Endothelial cell of umbilical vein (primary cell): ENCODE measurements around the gene CIC. TPM values are rescaled to one million over a fixed set of nuclear protein-coding genes. Genes with fewer than 3 reads are reported as not detected.

Experiments
- BruUV-seq: library from RNA; stranded (reverse); fragments of 400-500 nt; replicated peaks from 2 replicates; lab custom pipeline; 2021; lab: Mats Ljungman, UMichigan
- CTCF ChIA-PET: fragments of 300-600, 350-600 bp; sonication (Branson Sonifier 250); formaldehyde crosslinking; loops from one replicate; lab custom pipeline; 2021; ENCODE audit warnings: antibody characterized with exemption, inconsistent platforms; lab: Charles Lee
- POLR2A ChIA-PET: fragments of 300-600, 350-600 bp; sonication (Branson Sonifier 250); formaldehyde crosslinking; loops from one replicate; lab custom pipeline; 2021; ENCODE audit warnings: antibody characterized with exemption, inconsistent platforms; lab: Charles Lee
- DNase-seq: peaks from one replicate; pipeline ENCODE4 v3.0.0-alpha.2; 2011; ENCODE audit warnings: low read depth, low spot score
- FAIRE-seq: peaks from 2 replicates; lab custom pipeline; 2011; peaks lifted over from hg19 to GRCh38; lab: Jason Lieb, UNC
- H2AFZ ChIP-seq: 2 replicates; pipeline ENCODE4 v1.6.0; 2012; ENCODE audit warnings: low read depth, low read length, control low read depth, inconsistent platforms
- H3K27ac ChIP-seq: 2 replicates; pipeline ENCODE4 v1.5.1; 2011; ENCODE audit warnings: low read depth, mild to moderate bottlenecking, control low read depth, low read length, moderate library complexity; ENCODE audit not compliant: insufficient read depth
- H3K27me3 ChIP-seq, 2 experiments: 2 replicates each; pipeline versions ENCODE4 v1.6.0 to v1.6.1; 2011; ENCODE audit warnings: low read length in 2 of 2, mixed read lengths in 1 of 2; ENCODE audit not compliant: control insufficient read depth in 2 of 2, insufficient read depth in 2 of 2
- H3K36me3 ChIP-seq, 2 experiments: 2 replicates in 1 of 2; 3 replicates in 1 of 2; pipeline ENCODE4 v1.5.1; 2011; ENCODE audit warnings: low read length in 2 of 2, mild to moderate bottlenecking in 1 of 2, moderate library complexity in 1 of 2; ENCODE audit not compliant: control insufficient read depth in 2 of 2, insufficient read depth in 2 of 2; ENCODE audit errors: extremely low read depth in 1 of 2
- H3K4me1 ChIP-seq: 3 replicates; pipeline ENCODE4 v1.5.1; 2011; ENCODE audit warnings: mild to moderate bottlenecking, low read length; ENCODE audit not compliant: control insufficient read depth, insufficient read depth; ENCODE audit errors: extremely low read depth
- H3K4me2 ChIP-seq: 2 replicates; pipeline ENCODE4 v1.6.1; 2011; ENCODE audit warnings: low read length, control low read depth, mixed read lengths; ENCODE audit not compliant: insufficient read depth
- H3K4me3 ChIP-seq, 3 experiments: fragments of 200-600 bp in 1 of 3; sonication (generic), shearing (Covaris generic) in 1 of 3; replicated peaks in 1 of 3; 2 replicates each; pipeline ENCODE4 v1.5.1; 2011 to 2016; ENCODE audit warnings: control low read depth in 3 of 3, low read length in 3 of 3, mild to moderate bottlenecking in 2 of 3, inconsistent platforms in 1 of 3, low read depth in 1 of 3, moderate library complexity in 1 of 3; ENCODE audit not compliant: insufficient read depth in 1 of 3
- H3K79me2 ChIP-seq: 2 replicates; pipeline ENCODE4 v1.6.0; 2012; ENCODE audit warnings: low read length, inconsistent platforms; ENCODE audit not compliant: control insufficient read depth, insufficient read depth
- H3K9ac ChIP-seq: replicated peaks from 2 replicates; pipeline ENCODE3; 2011; ENCODE audit warnings: low read length, control low read depth; ENCODE audit not compliant: insufficient read depth; ENCODE audit errors: extremely low read depth
- H3K9me1 ChIP-seq: replicated peaks from 3 replicates; pipeline ENCODE4 v1.6.0; 2011; ENCODE audit warnings: mild to moderate bottlenecking, low read length; ENCODE audit not compliant: control insufficient read depth, insufficient read depth; ENCODE audit errors: extremely low read depth
- H3K9me3 ChIP-seq: replicated peaks from 2 replicates; pipeline ENCODE4 v1.5.1; 2012; ENCODE audit warnings: low read length, inconsistent platforms; ENCODE audit not compliant: control insufficient read depth, insufficient read depth
- H4K20me1 ChIP-seq: replicated peaks from 2 replicates; pipeline ENCODE3; 2011; ENCODE audit warnings: mild to moderate bottlenecking, low read length; ENCODE audit not compliant: control insufficient read depth, insufficient read depth; ENCODE audit errors: extremely low read depth
- EZH2 ChIP-seq: IDR thresholded peaks from 2 replicates; pipeline ENCODE4 v1.6.1; 2012; ENCODE audit warnings: borderline replicate concordance, low read depth, mild to moderate bottlenecking, moderate library complexity, low read length, inconsistent platforms; ENCODE audit not compliant: severe bottlenecking
- FOS ChIP-seq: IDR thresholded peaks from 2 replicates; pipeline ENCODE4 v1.6.1; 2011; ENCODE audit warnings: mild to moderate bottlenecking, low read length, moderate library complexity, borderline replicate concordance; ENCODE audit not compliant: insufficient read depth
- GATA2 ChIP-seq: IDR thresholded peaks from 2 replicates; pipeline ENCODE4 v1.7.0; 2011; ENCODE audit warnings: low read depth, mild to moderate bottlenecking, moderate library complexity, mixed read lengths, low read length; ENCODE audit not compliant: insufficient read length, insufficient read depth
- JUN ChIP-seq: IDR thresholded peaks from 2 replicates; pipeline ENCODE4 v1.6.1; 2011; ENCODE audit warnings: borderline replicate concordance, low read depth; ENCODE audit not compliant: insufficient read length, insufficient read depth
- MYC ChIP-seq: IDR thresholded peaks from one replicate; pipeline ENCODE4 v1.6.1; 2011; ENCODE audit warnings: mild to moderate bottlenecking, low read depth, low read length
- POLR2A ChIP-seq: IDR thresholded peaks from 2 replicates; pipeline ENCODE4 v1.6.1; 2012; ENCODE audit warnings: low read depth, mild to moderate bottlenecking, control low read depth, low read length
- POLR2AphosphoS5 ChIP-seq: IDR thresholded peaks from 2 replicates; pipeline ENCODE4 v1.6.1; 2012; ENCODE audit warnings: low read depth, mild to moderate bottlenecking, control low read depth, low read length, moderate library complexity; ENCODE audit not compliant: insufficient read depth
- dilution Hi-C: fragments of 300-500 bp; cut with MboI; formaldehyde crosslinking; loops from one replicate; pipeline ENCODE4 v1.15.0; 2019; ENCODE audit warnings: low sequenced_read_pairs; ENCODE audit not compliant: extremely low pct_ligation_motif_present
- intact Hi-C: fragments of 100-400 bp; cut with micrococcal nuclease; formaldehyde crosslinking; loops from one replicate; pipeline ENCODE4 v1.10.0; 2022
- polyA plus RNA-seq, 4 experiments: library from polyadenylated mRNA; depleted of rRNA in 3 of 4; stranded (reverse) in 3 of 4; unstranded in 1 of 4; fragments of >200 nt; gene quantifications; 2 replicates each; pipeline versions ENCODE4 v1.2.1 to v1.2.3, GENCODE V29; 2011 to 2012; ENCODE audit warnings: missing spikeins in 1 of 4
- total RNA-seq: library from RNA; stranded (reverse); gene quantifications from 2 replicates; pipeline ENCODE4 v1.2.3, GENCODE V29; 2021
- TF ChIP-seq, protein P1 (sequence below): IDR thresholded peaks from 2 replicates; pipeline ENCODE4 v1.6.1; 2011; ENCODE audit not compliant: insufficient read depth, insufficient read length
- TF ChIP-seq, protein P2 (sequence below), 2 donors: IDR thresholded peaks; 1 replicate in 1 of 2; 2 replicates in 1 of 2; pipeline ENCODE4 v1.5.1; 2011; ENCODE audit warnings: low read length in 2 of 2, mild to moderate bottlenecking in 2 of 2, moderate library complexity in 2 of 2, control low read depth in 1 of 2, inconsistent platforms in 1 of 2, low read depth in 1 of 2; ENCODE audit not compliant: insufficient read depth in 1 of 2; ENCODE audit errors: extremely low read depth in 1 of 2

Gene CIC
- total and polyA plus RNA-seq, 2 donors (not counting 3 experiments of a cell fraction or from before 2014, with no cell fraction given) = 18.4 to 86.0 TPM

DNA sequence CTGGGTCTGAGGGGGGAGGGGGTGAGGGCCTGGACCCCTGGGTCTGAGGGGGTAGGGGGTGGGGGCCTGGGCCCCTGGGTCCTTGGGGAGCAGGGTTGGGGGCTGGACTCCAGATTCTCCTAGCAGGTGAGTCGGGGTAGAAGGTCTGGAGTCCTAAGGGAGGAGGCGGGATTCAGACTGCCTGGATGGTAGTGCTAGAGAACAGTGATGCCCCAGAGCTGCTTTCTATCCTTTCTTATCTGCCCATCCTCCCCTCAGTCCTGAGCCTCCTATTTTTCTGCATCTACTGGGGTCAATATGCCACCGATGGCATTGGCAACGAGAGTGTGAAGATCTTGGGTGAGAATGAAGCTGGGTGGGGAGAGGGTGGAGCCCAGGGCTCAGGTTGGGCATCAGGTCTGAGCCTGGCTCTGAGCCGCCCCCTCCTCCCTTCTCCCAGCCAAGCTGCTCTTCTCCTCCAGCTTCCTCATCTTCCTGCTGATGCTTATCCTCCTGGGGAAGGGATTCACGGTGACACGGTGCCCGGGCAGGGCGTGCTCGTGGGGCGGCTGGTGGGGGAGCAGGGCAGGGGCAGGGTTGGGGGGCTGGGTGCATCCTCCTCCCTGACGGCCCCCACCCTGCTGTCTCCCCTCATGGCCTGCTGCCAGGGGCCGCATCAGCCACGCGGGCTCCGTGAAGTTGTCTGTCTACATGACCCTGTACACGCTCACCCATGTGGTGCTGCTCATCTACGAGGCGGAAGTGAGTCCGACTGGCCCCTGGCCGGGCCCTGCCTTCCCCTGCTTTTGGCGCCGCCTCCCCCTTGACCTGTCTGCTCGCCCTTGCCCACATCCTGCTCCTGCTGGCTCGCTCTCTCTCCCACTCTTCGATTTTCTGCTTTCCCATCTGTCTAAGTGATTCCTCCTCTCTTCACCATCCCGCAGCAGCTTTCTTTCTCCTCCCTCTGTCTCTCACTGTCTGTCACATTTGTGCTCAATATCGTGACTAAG is 47.5 kb downstream of the CIC start:
- Histone ChIP-seq H3K4me2 (no peak overlapping the region), H3K27me3 (peaks cover 13% of the 10 kb centered on the region in 2 experiments), H3K9me1 (no peaks in the 10 kb centered on the region), H2AFZ (no peak overlapping the region), H3K27ac (no peak overlapping the region), H3K9me3 (no peaks in the 10 kb centered on the region), H3K36me3 (no peaks in the 10 kb centered on the region), H3K4me1 (no peaks in the 10 kb centered on the region), H4K20me1 (no peaks in the 10 kb centered on the region), H3K79me2 (no peaks in the 10 kb centered on the region), H3K4me3 (no peak overlapping the region), H3K9ac (no peak overlapping the region)
- POLR2A ChIA-PET = no interaction called here
- DNase-seq (no peak), FAIRE-seq (no peak)
- BruUV-seq = no TSS peak
- intact Hi-C loops = no loop called here
- CTCF ChIA-PET = interaction anchor here (0.6 to 1.4 kb wide), 2 partner anchors 70 to 125 kb away, joined by 3 to 5 read pairs; no protein-coding TSS in a partner anchor
- dilution Hi-C loops = no loop called here
- no peak for TF ChIP-seq MYC
- no peak for TF ChIP-seq POLR2AphosphoS5
- TF ChIP-seq, protein P1, sequence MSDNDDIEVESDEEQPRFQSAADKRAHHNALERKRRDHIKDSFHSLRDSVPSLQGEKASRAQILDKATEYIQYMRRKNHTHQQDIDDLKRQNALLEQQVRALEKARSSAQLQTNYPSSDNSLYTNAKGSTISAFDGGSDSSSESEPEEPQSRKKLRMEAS = no peak
- TF ChIP-seq GATA2 = no peak
- no peak for TF ChIP-seq FOS

DNA sequence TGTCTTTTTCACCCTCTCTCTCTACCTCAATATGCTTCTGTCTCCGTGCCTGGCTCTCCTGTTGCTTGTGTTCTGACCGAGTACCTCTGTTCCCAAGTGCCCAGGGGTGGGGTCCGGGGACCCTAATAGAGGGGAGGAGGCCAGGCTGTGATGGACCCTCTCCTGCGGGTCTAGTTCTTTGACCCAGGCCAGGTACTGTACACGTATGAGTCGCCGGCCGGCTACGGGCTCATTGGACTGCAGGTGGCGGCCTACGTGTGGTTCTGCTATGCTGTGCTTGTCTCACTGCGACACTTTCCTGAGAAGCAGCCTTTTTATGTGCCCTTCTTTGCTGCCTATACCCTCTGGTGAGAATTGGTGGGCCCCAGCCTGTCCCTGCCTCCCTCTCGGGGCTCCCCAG is 48.5 kb downstream of the CIC start:
- intact Hi-C loops (no loop called here), dilution Hi-C loops (no loop called here)
- no peaks in the 10 kb centered on the region for H3K9me1 ChIP-seq
- H3K4me1 ChIP-seq = no peaks in the 10 kb centered on the region
- TF ChIP-seq MYC = no peak
- TF ChIP-seq JUN = no peak
- TF ChIP-seq FOS = no peak
- TF ChIP-seq GATA2 = no peak
- TF ChIP-seq, protein P2, sequence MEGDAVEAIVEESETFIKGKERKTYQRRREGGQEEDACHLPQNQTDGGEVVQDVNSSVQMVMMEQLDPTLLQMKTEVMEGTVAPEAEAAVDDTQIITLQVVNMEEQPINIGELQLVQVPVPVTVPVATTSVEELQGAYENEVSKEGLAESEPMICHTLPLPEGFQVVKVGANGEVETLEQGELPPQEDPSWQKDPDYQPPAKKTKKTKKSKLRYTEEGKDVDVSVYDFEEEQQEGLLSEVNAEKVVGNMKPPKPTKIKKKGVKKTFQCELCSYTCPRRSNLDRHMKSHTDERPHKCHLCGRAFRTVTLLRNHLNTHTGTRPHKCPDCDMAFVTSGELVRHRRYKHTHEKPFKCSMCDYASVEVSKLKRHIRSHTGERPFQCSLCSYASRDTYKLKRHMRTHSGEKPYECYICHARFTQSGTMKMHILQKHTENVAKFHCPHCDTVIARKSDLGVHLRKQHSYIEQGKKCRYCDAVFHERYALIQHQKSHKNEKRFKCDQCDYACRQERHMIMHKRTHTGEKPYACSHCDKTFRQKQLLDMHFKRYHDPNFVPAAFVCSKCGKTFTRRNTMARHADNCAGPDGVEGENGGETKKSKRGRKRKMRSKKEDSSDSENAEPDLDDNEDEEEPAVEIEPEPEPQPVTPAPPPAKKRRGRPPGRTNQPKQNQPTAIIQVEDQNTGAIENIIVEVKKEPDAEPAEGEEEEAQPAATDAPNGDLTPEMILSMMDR (IDR thresholded peaks at IDR 0.05; ENCODE audit: extremely low read depth in 1 of 2, insufficient read depth in 1 of 2, low read depth in 1 of 2, low read length in 2 of 2) = no peak
- TF ChIP-seq EZH2 = no peak
- TF ChIP-seq POLR2AphosphoS5 = no peak
- TF ChIP-seq, protein P1 = no peak
- TF ChIP-seq POLR2A = no peak
- FAIRE-seq (no peak), DNase-seq (no peak)
- H3K4me3 ChIP-seq = no peak overlapping the region
- ChIA-PET CTCF (no interaction called here), POLR2A (no interaction called here)
- no peak overlapping the region for H3K9ac ChIP-seq
- no peaks in the 10 kb centered on the region for H4K20me1 ChIP-seq
- no TSS peak for BruUV-seq
- peaks cover 14 to 15% of the 10 kb centered on the region in 2 experiments for H3K27me3 ChIP-seq
- no peak overlapping the region for H3K27ac ChIP-seq
- H2AFZ ChIP-seq = no peak overlapping the region
- H3K36me3 ChIP-seq = no peaks in the 10 kb centered on the region
- H3K79me2 ChIP-seq = no peaks in the 10 kb centered on the region
- no peaks in the 10 kb centered on the region for H3K9me3 ChIP-seq
- H3K4me2 ChIP-seq = no peak overlapping the region
